ENCODE measurements around the gene NEK3.

DNA sequence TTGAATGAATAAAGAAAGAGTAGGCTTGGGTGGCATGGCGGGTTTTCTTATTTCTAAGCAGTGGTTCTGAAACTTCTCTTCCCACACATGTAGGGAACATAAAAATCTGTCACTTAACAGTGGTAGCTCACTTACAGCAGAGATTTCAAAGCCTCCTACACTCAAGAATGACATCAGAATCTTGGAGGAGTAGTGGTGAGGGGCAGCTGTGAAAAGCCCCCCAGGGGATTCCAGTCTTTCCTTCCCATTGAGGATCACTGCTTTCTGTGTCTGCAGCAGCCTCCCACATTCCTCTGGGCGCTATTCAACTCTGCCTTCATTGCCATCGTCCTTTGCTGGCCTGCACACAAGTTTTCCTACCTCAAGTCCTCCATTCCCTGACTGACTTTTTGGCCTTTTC lies 21.9 kb downstream of the NEK3 start:
- TF ChIP-seq, protein P1, sequence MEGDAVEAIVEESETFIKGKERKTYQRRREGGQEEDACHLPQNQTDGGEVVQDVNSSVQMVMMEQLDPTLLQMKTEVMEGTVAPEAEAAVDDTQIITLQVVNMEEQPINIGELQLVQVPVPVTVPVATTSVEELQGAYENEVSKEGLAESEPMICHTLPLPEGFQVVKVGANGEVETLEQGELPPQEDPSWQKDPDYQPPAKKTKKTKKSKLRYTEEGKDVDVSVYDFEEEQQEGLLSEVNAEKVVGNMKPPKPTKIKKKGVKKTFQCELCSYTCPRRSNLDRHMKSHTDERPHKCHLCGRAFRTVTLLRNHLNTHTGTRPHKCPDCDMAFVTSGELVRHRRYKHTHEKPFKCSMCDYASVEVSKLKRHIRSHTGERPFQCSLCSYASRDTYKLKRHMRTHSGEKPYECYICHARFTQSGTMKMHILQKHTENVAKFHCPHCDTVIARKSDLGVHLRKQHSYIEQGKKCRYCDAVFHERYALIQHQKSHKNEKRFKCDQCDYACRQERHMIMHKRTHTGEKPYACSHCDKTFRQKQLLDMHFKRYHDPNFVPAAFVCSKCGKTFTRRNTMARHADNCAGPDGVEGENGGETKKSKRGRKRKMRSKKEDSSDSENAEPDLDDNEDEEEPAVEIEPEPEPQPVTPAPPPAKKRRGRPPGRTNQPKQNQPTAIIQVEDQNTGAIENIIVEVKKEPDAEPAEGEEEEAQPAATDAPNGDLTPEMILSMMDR (IDR thresholded peaks at IDR 0.05): no peak
- no peak for TF ChIP-seq POLR2A (IDR thresholded peaks at IDR 0.05)
